H9 (cell line): ENCODE results near the gene CACNA1D. TPM values are rescaled to one million over a fixed set of nuclear protein-coding genes. Genes with fewer than 3 reads are reported as not detected.

Source experiments
- DNase-seq: peaks from one replicate; pipeline ENCODE4 v3.0.0-alpha.2; 2017
- H2AFZ ChIP-seq: one replicate; pipeline ENCODE4 v1.6.1; 2013; ENCODE audit warnings: mild to moderate bottlenecking, low read length, control low read depth, moderate library complexity
- H2AK5ac ChIP-seq: 2 replicates; pipeline ENCODE4 v1.6.1; 2013; ENCODE audit warnings: low read length, control low read depth, mixed read lengths; ENCODE audit not compliant: insufficient read length
- H2BK120ac ChIP-seq: one replicate; pipeline ENCODE4 v1.6.1; 2013; ENCODE audit warnings: low read depth, mild to moderate bottlenecking, low read length, control low read depth, inconsistent platforms; ENCODE audit not compliant: poor library complexity, severe bottlenecking
- H2BK12ac ChIP-seq: 2 replicates; pipeline ENCODE4 v1.6.1; 2013; ENCODE audit warnings: low read length, control low read depth, mixed read lengths, low read depth; ENCODE audit not compliant: insufficient read length
- H2BK15ac ChIP-seq: 2 replicates; pipeline ENCODE4 v1.6.1; 2013; ENCODE audit warnings: low read depth, low read length, control low read depth
- H2BK20ac ChIP-seq: one replicate; pipeline ENCODE4 v1.6.1; 2013; ENCODE audit warnings: low read depth, mild to moderate bottlenecking, low read length, control low read depth, inconsistent platforms; ENCODE audit not compliant: poor library complexity, severe bottlenecking
- H2BK5ac ChIP-seq: 2 replicates; pipeline ENCODE4 v1.6.1; 2013; ENCODE audit warnings: low read length, control low read depth, mixed read lengths; ENCODE audit not compliant: insufficient read length
- H3K14ac ChIP-seq: 2 replicates; pipeline ENCODE4 v1.6.1; 2013; ENCODE audit warnings: low read length, control low read depth; ENCODE audit not compliant: insufficient read depth
- H3K18ac ChIP-seq: 2 replicates; pipeline ENCODE4 v1.6.1; 2013; ENCODE audit warnings: low read depth, mild to moderate bottlenecking, mixed read lengths, low read length, control low read depth; ENCODE audit not compliant: insufficient read length
- H3K23ac ChIP-seq: 2 replicates; pipeline ENCODE4 v1.6.1; 2013; ENCODE audit warnings: low read length, control low read depth, mixed read lengths, low read depth; ENCODE audit not compliant: insufficient read length
- H3K23me2 ChIP-seq: 2 replicates; pipeline ENCODE4 v1.6.1; 2013; ENCODE audit warnings: low read depth, mild to moderate bottlenecking, mixed read lengths, low read length, control low read depth; ENCODE audit not compliant: insufficient read length, poor library complexity, severe bottlenecking
- H3K27ac ChIP-seq: 2 replicates; pipeline ENCODE4 v1.5.1; 2013; ENCODE audit warnings: low read length, control low read depth, mixed read lengths, low read depth; ENCODE audit not compliant: insufficient read length
- H3K27me3 ChIP-seq: 2 replicates; pipeline ENCODE4 v1.6.1; 2013; ENCODE audit warnings: low read length, control low read depth, inconsistent platforms; ENCODE audit not compliant: insufficient read depth
- H3K4ac ChIP-seq: 2 replicates; pipeline ENCODE4 v1.6.1; 2013; ENCODE audit warnings: low read depth, mild to moderate bottlenecking, control low read depth, inconsistent platforms, low read length, moderate library complexity
- H3K4me1 ChIP-seq: 2 replicates; pipeline ENCODE4 v1.6.1; 2013; ENCODE audit warnings: low read length, control low read depth, inconsistent platforms; ENCODE audit not compliant: insufficient read depth
- H3K4me2 ChIP-seq: 2 replicates; pipeline ENCODE4 v1.6.1; 2013; ENCODE audit warnings: low read length, control low read depth, mixed read lengths; ENCODE audit not compliant: insufficient read length, insufficient read depth
- H3K56ac ChIP-seq: 2 replicates; pipeline ENCODE4 v1.6.1; 2013; ENCODE audit warnings: low read depth, mild to moderate bottlenecking, mixed read lengths, low read length, control low read depth; ENCODE audit not compliant: insufficient read length
- H3K79me1 ChIP-seq: 2 replicates; pipeline ENCODE4 v1.6.1; 2013; ENCODE audit warnings: low read depth, mild to moderate bottlenecking, moderate library complexity, low read length, control low read depth, inconsistent platforms; ENCODE audit not compliant: insufficient read depth, poor library complexity, severe bottlenecking
- H3K79me2 ChIP-seq: 2 replicates; pipeline ENCODE4 v1.6.1; 2013; ENCODE audit warnings: low read length, control low read depth, inconsistent platforms; ENCODE audit not compliant: insufficient read depth
- H3K9ac ChIP-seq: 2 replicates; pipeline ENCODE4 v1.6.1; 2013; ENCODE audit warnings: low read length, control low read depth, mixed read lengths; ENCODE audit not compliant: insufficient read length; ENCODE audit errors: extremely low read depth
- H3K9me3 ChIP-seq: one replicate; pipeline ENCODE4 v1.6.1; 2013; ENCODE audit warnings: low read depth, low read length, inconsistent platforms; ENCODE audit not compliant: control insufficient read depth
- H3T11ph ChIP-seq: one replicate; pipeline ENCODE4 v1.6.1; 2013; ENCODE audit warnings: mild to moderate bottlenecking, low read length, control low read depth, inconsistent platforms
- H4K20me1 ChIP-seq: one replicate; pipeline ENCODE4 v1.6.1; 2013; ENCODE audit not compliant: control insufficient read depth, insufficient read length, insufficient read depth
- H4K5ac ChIP-seq: 2 replicates; pipeline ENCODE4 v1.6.1; 2013; ENCODE audit warnings: low read depth, mild to moderate bottlenecking, mixed read lengths, low read length, control low read depth; ENCODE audit not compliant: insufficient read length
- H4K8ac ChIP-seq: replicated peaks from 2 replicates; pipeline ENCODE4 v1.6.1; 2013; ENCODE audit warnings: low read length, control low read depth, mixed read lengths, low read depth; ENCODE audit not compliant: insufficient read length
- H4K91ac ChIP-seq: 2 replicates; pipeline ENCODE4 v1.6.1; 2013; ENCODE audit warnings: low read depth, mild to moderate bottlenecking, moderate library complexity, mixed read lengths, low read length, control low read depth; ENCODE audit not compliant: insufficient read length
- H3K27ac Mint-ChIP-seq, 3 experiments: 2 replicates in 2 of 3; 3 replicates in 1 of 3; pipeline ENCODE4 v1.8.0; 2020 to 2021; ENCODE audit warnings: mixed read lengths in 3 of 3, mild to moderate bottlenecking in 1 of 3, moderate library complexity in 1 of 3
- H3K27me3 Mint-ChIP-seq: 2 replicates; pipeline ENCODE4 v1.8.0; 2021; ENCODE audit warnings: low read depth, mild to moderate bottlenecking, moderate library complexity, mixed read lengths
- H3K36me3 Mint-ChIP-seq, 3 experiments: 2 replicates in 2 of 3; 3 replicates in 1 of 3; pipeline ENCODE4 v1.8.0; 2020 to 2021; ENCODE audit warnings: low read depth in 3 of 3, mixed read lengths in 3 of 3; ENCODE audit not compliant: insufficient read depth in 1 of 3
- H3K4me1 Mint-ChIP-seq, 2 experiments: 2 replicates each; pipeline ENCODE4 v1.8.0; 2020; ENCODE audit warnings: mixed read lengths in 2 of 2
- H3K4me3 Mint-ChIP-seq, 2 experiments: 2 replicates in 1 of 2; 3 replicates in 1 of 2; pipeline ENCODE4 v1.8.0; 2020 to 2021; ENCODE audit warnings: mild to moderate bottlenecking in 2 of 2, mixed read lengths in 2 of 2, moderate library complexity in 1 of 2
- H3K9me3 Mint-ChIP-seq, 2 experiments: 2 replicates in 1 of 2; 3 replicates in 1 of 2; pipeline ENCODE4 v1.8.0; 2020; ENCODE audit warnings: mild to moderate bottlenecking in 2 of 2, mixed read lengths in 2 of 2, moderate library complexity in 1 of 2
- CTCF ChIP-seq: fragments of 200-600 bp; sonication (generic); conservative IDR thresholded peaks from 3 replicates; pipeline ENCODE4 v1.8.0; 2021; ENCODE audit warnings: antibody characterized with exemption, mild to moderate bottlenecking
- WGBS: extraction: QIAGEN DNeasy Blood & Tissue Kit; methylation state at CpG from one replicate; pipeline ENCODE4 v1.1.7; 2013; ENCODE audit warnings: missing lambda C conversion rate, low lambda C conversion rate, mixed read lengths; ENCODE audit not compliant: insufficient read length; ENCODE audit errors: extremely low coverage; 5-methylcytosine and 5-hydroxymethylcytosine counted together
- total RNA-seq: library from RNA; stranded (reverse); gene quantifications from 2 replicates; pipeline ENCODE4 v1.2.1, GENCODE V29; 2021

Gene CACNA1D
- total RNA-seq, 1 experiment from 2014 or later, result 3.5 TPM

DNA sequence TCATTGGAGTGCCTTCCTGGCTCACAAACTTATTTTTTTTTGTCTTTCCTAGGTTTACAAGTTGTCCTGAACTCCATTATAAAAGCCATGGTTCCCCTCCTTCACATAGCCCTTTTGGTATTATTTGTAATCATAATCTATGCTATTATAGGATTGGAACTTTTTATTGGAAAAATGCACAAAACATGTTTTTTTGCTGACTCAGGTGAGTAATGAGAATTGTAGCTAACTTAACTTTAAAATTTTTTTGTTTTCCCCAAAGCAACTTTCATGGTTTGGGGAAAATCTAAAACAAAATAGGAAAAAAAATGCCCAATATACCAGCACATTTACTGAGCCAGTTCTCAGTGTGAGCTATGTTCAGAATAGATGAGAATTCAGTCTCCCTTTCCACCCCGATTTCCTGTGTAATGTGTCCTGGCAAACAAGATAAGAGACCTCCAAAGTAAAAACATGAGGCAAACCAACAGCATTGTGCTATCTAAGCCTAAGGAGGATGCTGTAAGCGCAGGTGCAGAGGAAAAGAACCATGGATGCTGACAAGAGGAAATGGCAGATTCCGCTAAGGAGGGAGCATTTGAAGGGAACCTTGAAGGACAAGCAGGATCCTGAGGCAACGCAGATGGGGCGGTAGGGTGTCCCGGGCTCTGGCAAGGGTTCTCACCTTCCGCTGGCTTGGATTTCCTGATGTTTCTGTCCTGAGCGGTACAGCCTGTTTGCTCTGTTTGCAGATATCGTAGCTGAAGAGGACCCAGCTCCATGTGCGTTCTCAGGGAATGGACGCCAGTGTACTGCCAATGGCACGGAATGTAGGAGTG, 171.4 kb downstream of the CACNA1D start:
- peak overlapping the region in 1 of 3 experiments; percentile 53; a peak in 1 of 7 replicates for H3K27ac Mint-ChIP-seq

More for the DNA sequence above, 171.4 kb downstream of the CACNA1D start:
- H3K9ac ChIP-seq, result no peak overlapping the region
- H3K56ac ChIP-seq, result no peak overlapping the region
- no peak overlapping the region for H3K4me2 ChIP-seq
- H3K27me3 ChIP-seq, result no peaks in the 10 kb centered on the region
- no peak overlapping the region for H2BK120ac ChIP-seq
- peaks cover 0 to 3% (median 0%) of the 10 kb centered on the region in 3 experiments; a peak in 2 of 7 replicates for H3K36me3 Mint-ChIP-seq
- peaks cover 4% of the 10 kb centered on the region for H3K9me3 ChIP-seq
- H3T11ph ChIP-seq, result no peak overlapping the region
- no peaks in the 10 kb centered on the region for H3K79me1 ChIP-seq
- no peak overlapping the region for H2BK12ac ChIP-seq
- H3K18ac ChIP-seq, result no peak overlapping the region
- H4K5ac ChIP-seq, result no peak overlapping the region
- no peak overlapping the region for H3K4me3 Mint-ChIP-seq
- peaks cover 2% of the 10 kb centered on the region for H3K27me3 Mint-ChIP-seq
- H3K9me3 Mint-ChIP-seq, result peaks cover 9 to 14% of the 10 kb centered on the region in 2 experiments; a peak in 4 of 5 replicates
- H3K14ac ChIP-seq, result no peak overlapping the region
- H3K23me2 ChIP-seq, result no peaks in the 10 kb centered on the region
- no peak overlapping the region for H3K27ac ChIP-seq
- no peak overlapping the region for H3K23ac ChIP-seq
- no CpG with 5 or more reads among the region's 12 CpGs for WGBS
- H3K4ac ChIP-seq, result no peak overlapping the region
- no peak overlapping the region for H4K91ac ChIP-seq
- no peak for DNase-seq
- H3K4me1 Mint-ChIP-seq, result no peaks in the 10 kb centered on the region
- H2BK15ac ChIP-seq, result no peak overlapping the region
- no peaks in the 10 kb centered on the region for H3K4me1 ChIP-seq
- H3K79me2 ChIP-seq, result no peaks in the 10 kb centered on the region
- H2BK5ac ChIP-seq, result no peak overlapping the region
- H4K20me1 ChIP-seq, result no peaks in the 10 kb centered on the region
- no peak overlapping the region for H2BK20ac ChIP-seq
- H4K8ac ChIP-seq, result no peak overlapping the region
- H2AK5ac ChIP-seq, result no peak overlapping the region
- TF ChIP-seq CTCF, result no peak
- no peak overlapping the region for H2AFZ ChIP-seq
